Transverse colon (tissue), 4 donors: ENCODE data around the gene OXNAD1. TPM values are rescaled to one million over a fixed set of nuclear protein-coding genes. Genes with fewer than 3 reads are reported as not detected.

ENCODE experiments used
- DNase-seq: peaks from one replicate; pipeline ENCODE4 v3.0.0-alpha.2; 2019
- H3K27ac ChIP-seq, 4 donors: fragments of 200-600 bp; sonication (generic); 2 replicates each; pipeline ENCODE4 v1.5.1; 2016 to 2018; ENCODE audit warnings: inconsistent platforms in 4 of 4
- H3K27me3 ChIP-seq: fragments of 200-600 bp; sonication (generic); 2 replicates; pipeline ENCODE4 v1.5.1; 2017; ENCODE audit warnings: inconsistent platforms
- H3K36me3 ChIP-seq, 4 donors: fragments of 200-600 bp; sonication (generic); 2 replicates each; pipeline ENCODE4 v1.5.1; 2017 to 2019; ENCODE audit warnings: inconsistent platforms in 4 of 4
- H3K4me1 ChIP-seq, 4 donors: fragments of 200-600 bp; sonication (generic); 2 replicates each; pipeline ENCODE4 v1.5.1; 2017 to 2020; ENCODE audit warnings: inconsistent platforms in 4 of 4
- H3K4me3 ChIP-seq, 4 donors: fragments of 200-600 bp; sonication (generic); 1 replicate in 1 of 4; 2 replicates in 3 of 4; pipeline versions ENCODE4 v1.5.1 to v1.6.1; 2017 to 2019; ENCODE audit warnings: inconsistent platforms in 4 of 4
- H3K9me3 ChIP-seq, 2 donors: fragments of 200-600 bp; sonication (generic); 2 replicates each; pipeline ENCODE4 v1.5.1; 2017 to 2019; ENCODE audit warnings: inconsistent platforms in 2 of 2
- CTCF ChIP-seq, 5 experiments: fragments of 200-600 bp in 3 of 5; fragments of 450-650 bp in 2 of 5; sonication (generic) in 3 of 5; IDR thresholded peaks; 1 replicate in 2 of 5; 2 replicates in 3 of 5; pipeline ENCODE4 v1.5.1; 2016 to 2017; ENCODE audit warnings: antibody characterized with exemption in 5 of 5, inconsistent platforms in 3 of 5, mild to moderate bottlenecking in 2 of 5, moderate library complexity in 1 of 5
- EP300 ChIP-seq: sonication (generic); formaldehyde crosslinking; IDR thresholded peaks from one replicate; pipeline ENCODE4 v1.6.1; 2017; ENCODE audit warnings: antibody characterized with exemption, low read depth
- POLR2A ChIP-seq: fragments of 450-650 bp; IDR thresholded peaks from one replicate; pipeline ENCODE4 v1.6.1; 2016; ENCODE audit warnings: antibody characterized with exemption, mild to moderate bottlenecking, moderate library complexity
- POLR2AphosphoS5 ChIP-seq, 3 donors: sonication (generic); formaldehyde crosslinking; IDR thresholded peaks; one replicate each; pipeline ENCODE4 v1.6.1; 2016; ENCODE audit warnings: antibody characterized with exemption in 3 of 3
- WGBS, 2 donors: methylation state at CpG; one replicate each; pipeline ENCODE4 v1.1.5; 2018; ENCODE audit warnings: low coverage in 1 of 2; 5-methylcytosine and 5-hydroxymethylcytosine counted together
- in situ Hi-C, 4 donors: fragments of 200-750 bp; cut with MboI; loops; one replicate each; pipeline versions ENCODE4 v1.15.0 to v1.15.1; 2017; ENCODE audit warnings: low sequenced_read_pairs in 3 of 4, low pct_ligation_motif_present in 1 of 4, low pct_unique_long_range_greater_than_20kb in 1 of 4
- intact Hi-C: fragments of 100-400 bp; cut with DNase I; formaldehyde crosslinking; loops from one replicate; pipeline ENCODE4 v1.15.1; 2023; ENCODE audit warnings: low total_unique reads
- total RNA-seq, 4 donors: library from RNA; depleted of rRNA; stranded (reverse); fragments of >200 nt; gene quantifications; one replicate each; pipeline ENCODE4 v1.1.0, GENCODE V29; 2016

Gene OXNAD1
- total RNA-seq, 4 donors from 2014 or later, result 20.6 to 91.1 (median 40.0) TPM

GRCh38 chr3:16264174-16264707, 771 bp upstream of the OXNAD1 start:
- intact Hi-C loops (no loop called here), in situ Hi-C loops (loop anchor here in 2 of 4 donors (25.0 kb wide), 3 partner anchors 452 to 1052 kb away; partner anchors contain the start of gene CAPN7 (in 1 of the 2))
- no peak for DNase-seq
- H3K36me3 ChIP-seq, result peaks cover 0 to 13% (median 3%) of the 10 kb centered on the region in 4 donors
- H3K27me3 ChIP-seq, result no peaks in the 10 kb centered on the region
- H3K4me1 ChIP-seq, result peaks cover 7 to 47% (median 29%) of the 10 kb centered on the region in 4 donors
- WGBS, 2 donors, result 0 to 1% methylated on average over 2 to 21 of the region's 21 CpGs
- H3K27ac ChIP-seq, result peak overlapping the region; percentile 92 to 97 (median 93)
- H3K9me3 ChIP-seq, result no peaks in the 10 kb centered on the region
- peak overlapping the region; percentile 69 to 83 (median 76) for H3K4me3 ChIP-seq
- TF ChIP-seq EP300, result no peak
- no peak for TF ChIP-seq POLR2A
- TF ChIP-seq CTCF (IDR thresholded peaks at IDR 0.05), result no peak
- TF ChIP-seq POLR2AphosphoS5 (IDR thresholded peaks at IDR 0.05), result no peak

GRCh38 chr3:16265455-16265786, 409 bp downstream of the OXNAD1 start:
- intact Hi-C loops, result no loop called here
- 0% methylated on average over 2 to 6 of the region's 6 CpGs for WGBS, 2 donors
- Histone ChIP-seq H3K27ac (peak overlapping the region; percentile 92 to 97 (median 93)), H3K4me3 (peak overlapping the region; percentile 69 to 83 (median 76)), H3K9me3 (no peaks in the 10 kb centered on the region), H3K4me1 (peaks cover 7 to 47% (median 29%) of the 10 kb centered on the region in 4 donors), H3K27me3 (no peaks in the 10 kb centered on the region), H3K36me3 (peaks cover 0 to 6% (median under 1%) of the 10 kb centered on the region in 4 donors)
- no peak for DNase-seq
- TF ChIP-seq CTCF (IDR thresholded peaks at IDR 0.05) (no peak), POLR2A (peak; percentile 4)
- in situ Hi-C loops, result loop anchor here in 2 of 4 donors (25.0 kb wide), 3 partner anchors 453 to 1053 kb away; partner anchors contain the start of gene CAPN7 (in 1 of the 2)

GRCh38 chr3:16266714-16267113, 1.7 kb downstream of the OXNAD1 start:
- in situ Hi-C loops (loop anchor here in 2 of 4 donors (25.0 kb wide), 3 partner anchors 454 to 1054 kb away; partner anchors contain the start of gene CAPN7 (in 1 of the 2)), intact Hi-C loops (no loop called here)
- Histone ChIP-seq H3K9me3 (no peaks in the 10 kb centered on the region), H3K27me3 (no peaks in the 10 kb centered on the region), H3K4me1 (peaks cover 7 to 47% (median 29%) of the 10 kb centered on the region in 4 donors), H3K27ac (peak overlapping the region in 2 of 4 donors; percentile 92 to 97), H3K36me3 (peaks cover 0 to 18% (median 4%) of the 10 kb centered on the region in 4 donors), H3K4me3 (peak overlapping the region in 2 of 4 donors; percentile 69 to 83)
- DNase-seq, result no peak
- WGBS, 2 donors, result 60 to 75% methylated on average over 3 of the region's 3 CpGs
- TF ChIP-seq EP300 (no peak), POLR2A (no peak), CTCF (IDR thresholded peaks at IDR 0.05) (no peak), POLR2AphosphoS5 (IDR thresholded peaks at IDR 0.05) (no peak)

- H3K4me3 ChIP-seq, result no peak overlapping the region
- DNase-seq, result no peak
- in situ Hi-C loops, result loop anchor here in 2 of 4 donors (25.0 kb wide), 3 partner anchors 459 to 1059 kb away; partner anchors contain the start of gene CAPN7 (in 1 of the 2)
- H3K27me3 ChIP-seq, result no peaks in the 10 kb centered on the region
- peaks cover 0 to 36% (median 6%) of the 10 kb centered on the region in 4 donors for H3K36me3 ChIP-seq
- H3K4me1 ChIP-seq, result peaks cover 0 to 21% (median 14%) of the 10 kb centered on the region in 4 donors
- 92 to 93% methylated on average over 6 to 10 of the region's 10 CpGs for WGBS, 2 donors
- intact Hi-C loops, result no loop called here
- TF ChIP-seq POLR2AphosphoS5 (IDR thresholded peaks at IDR 0.05), result no peak
- no peak for TF ChIP-seq EP300
- no peak for TF ChIP-seq CTCF (IDR thresholded peaks at IDR 0.05)
- no peak for TF ChIP-seq POLR2A
- H3K9me3 ChIP-seq, result no peaks in the 10 kb centered on the region
- H3K27ac ChIP-seq, result no peak overlapping the region
These were observed 5.8 kb downstream of the OXNAD1 start for GRCh38 chr3:16270855-16271254.
